Naive B cell (primary cell): ENCODE data around the gene POU2F1. TPM values are rescaled to one million over a fixed set of nuclear protein-coding genes. Genes with fewer than 3 reads are reported as not detected.

ENCODE experiments used
- ATAC-seq, 2 donors: fragments of 150-1000 bp; cut with Tn5 transposase; 2 replicates each; pipeline ENCODE4 v1.10.0; 2021; ENCODE audit warnings: low read depth in 2 of 2, mild to moderate bottlenecking in 2 of 2, moderate library complexity in 2 of 2
- DNase-seq: peaks from one replicate; pipeline ENCODE4 v3.0.0; 2022
- H3K27ac Mint-ChIP-seq, 6 donors: one replicate each; pipeline ENCODE4 v1.8.0; 2020 to 2022; ENCODE audit warnings: mild to moderate bottlenecking in 6 of 6, mixed read lengths in 6 of 6, moderate library complexity in 5 of 6, inconsistent platforms in 2 of 6
- H3K27me3 Mint-ChIP-seq, 3 donors: one replicate each; pipeline ENCODE4 v1.8.0; 2021 to 2022; ENCODE audit warnings: mixed read lengths in 3 of 3, mild to moderate bottlenecking in 1 of 3
- H3K36me3 Mint-ChIP-seq, 2 donors: one replicate each; pipeline ENCODE4 v1.8.0; 2020 to 2022; ENCODE audit warnings: mixed read lengths in 2 of 2, inconsistent platforms in 1 of 2, mild to moderate bottlenecking in 1 of 2
- H3K4me1 Mint-ChIP-seq, 3 donors: one replicate each; pipeline ENCODE4 v1.8.0; 2020 to 2022; ENCODE audit warnings: mixed read lengths in 3 of 3, inconsistent platforms in 1 of 3, mild to moderate bottlenecking in 1 of 3, moderate library complexity in 1 of 3
- H3K4me3 Mint-ChIP-seq, 8 donors: one replicate each; pipeline ENCODE4 v1.8.0; 2020 to 2022; ENCODE audit warnings: mild to moderate bottlenecking in 8 of 8, mixed read lengths in 8 of 8, moderate library complexity in 8 of 8, inconsistent platforms in 2 of 8
- H3K9me3 Mint-ChIP-seq, 7 donors: one replicate each; pipeline ENCODE4 v1.8.0; 2020 to 2022; ENCODE audit warnings: mixed read lengths in 7 of 7, mild to moderate bottlenecking in 5 of 7, inconsistent platforms in 2 of 7, moderate library complexity in 1 of 7
- polyA plus RNA-seq, 6 donors: library from polyadenylated mRNA; unstranded; fragments of 300-500 nt; fragmentation: Illumina TruSeq; gene quantifications; one replicate each; pipeline ENCODE4 v1.2.3, GENCODE V29; 2021; ENCODE audit warnings: low read depth in 6 of 6

POU2F1 gene
- polyA plus RNA-seq, 6 donors from 2014 or later, result 12.2 to 23.6 (median 20.0) TPM

GRCh38 chr1:167345386-167345733 is 124.7 kb downstream of the POU2F1 start:
- Mint-ChIP-seq H3K36me3 (no peaks in the 10 kb centered on the region), H3K4me3 (no peak overlapping the region), H3K9me3 (no peaks in the 10 kb centered on the region), H3K27me3 (no peaks in the 10 kb centered on the region), H3K27ac (peak overlapping the region in 1 of 6 donors; percentile 45), H3K4me1 (peaks cover 22 to 33% (median 29%) of the 10 kb centered on the region in 3 donors)
- DNase-seq, result no peak
- ATAC-seq, result no peak

GRCh38 chr1:167357305-167357704 is 136.6 kb downstream of the POU2F1 start:
- DNase-seq (no peak), ATAC-seq (no peak)
- no peak overlapping the region for H3K27ac Mint-ChIP-seq
- peaks cover 13 to 16% of the 10 kb centered on the region in 2 donors for H3K36me3 Mint-ChIP-seq
- peaks cover 0 to 7% (median 2%) of the 10 kb centered on the region in 7 donors for H3K9me3 Mint-ChIP-seq
- H3K4me3 Mint-ChIP-seq, result no peak overlapping the region
- no peaks in the 10 kb centered on the region for H3K27me3 Mint-ChIP-seq
- H3K4me1 Mint-ChIP-seq, result peaks cover 30 to 38% (median 34%) of the 10 kb centered on the region in 3 donors

GRCh38 chr1:167359295-167359694 is 138.6 kb downstream of the POU2F1 start:
- ATAC-seq (no peak), DNase-seq (no peak)
- Mint-ChIP-seq H3K36me3 (peaks cover 13 to 16% of the 10 kb centered on the region in 2 donors), H3K27ac (no peak overlapping the region), H3K4me3 (peak overlapping the region in 1 of 8 donors; percentile 28), H3K4me1 (peaks cover 35 to 41% (median 38%) of the 10 kb centered on the region in 3 donors), H3K9me3 (peaks cover 0 to 9% (median 2%) of the 10 kb centered on the region in 7 donors), H3K27me3 (no peaks in the 10 kb centered on the region)

- peaks cover 13 to 16% of the 10 kb centered on the region in 2 donors for H3K36me3 Mint-ChIP-seq
- H3K4me1 Mint-ChIP-seq, result peaks cover 30 to 41% (median 36%) of the 10 kb centered on the region in 3 donors
- H3K27me3 Mint-ChIP-seq, result no peaks in the 10 kb centered on the region
- H3K9me3 Mint-ChIP-seq, result peaks cover 0 to 7% (median 0%) of the 10 kb centered on the region in 7 donors
- H3K27ac Mint-ChIP-seq, result peak overlapping the region in 3 of 6 donors; percentile 18 to 42 (median 27)
- DNase-seq, result no peak
- H3K4me3 Mint-ChIP-seq, result no peak overlapping the region
- no peak for ATAC-seq
Observed at GRCh38 chr1:167360120-167360519, 139.4 kb downstream of the POU2F1 start.

GRCh38 chr1:167362638-167363037 is 142.0 kb downstream of the POU2F1 start:
- Mint-ChIP-seq H3K27ac (peak overlapping the region in 2 of 6 donors; percentile 73 to 76), H3K4me1 (peaks cover 28 to 45% (median 32%) of the 10 kb centered on the region in 3 donors), H3K27me3 (no peaks in the 10 kb centered on the region), H3K9me3 (peaks cover 0 to 7% (median 0%) of the 10 kb centered on the region in 7 donors), H3K36me3 (peaks cover 20 to 25% of the 10 kb centered on the region in 2 donors), H3K4me3 (no peak overlapping the region)
- ATAC-seq (no peak), DNase-seq (no peak)

- no peaks in the 10 kb centered on the region for H3K27me3 Mint-ChIP-seq
- DNase-seq (no peak), ATAC-seq (no peak)
- peaks cover 0 to 2% (median 0%) of the 10 kb centered on the region in 7 donors for H3K9me3 Mint-ChIP-seq
- H3K4me3 Mint-ChIP-seq, result no peak overlapping the region
- H3K36me3 Mint-ChIP-seq, result peaks cover 6 to 18% of the 10 kb centered on the region in 2 donors
- peaks cover 25 to 42% (median 30%) of the 10 kb centered on the region in 3 donors for H3K4me1 Mint-ChIP-seq
- H3K27ac Mint-ChIP-seq, result no peak overlapping the region
Observed at GRCh38 chr1:167364826-167365225, 144.1 kb downstream of the POU2F1 start.

GRCh38 chr1:167365360-167365759 is 144.7 kb downstream of the POU2F1 start:
- ATAC-seq (no peak), DNase-seq (no peak)
- Mint-ChIP-seq H3K27ac (no peak overlapping the region), H3K36me3 (peaks cover 6 to 13% of the 10 kb centered on the region in 2 donors), H3K9me3 (peaks cover 0 to 2% (median 0%) of the 10 kb centered on the region in 7 donors), H3K4me3 (no peak overlapping the region), H3K4me1 (peaks cover 20 to 37% (median 25%) of the 10 kb centered on the region in 3 donors), H3K27me3 (no peaks in the 10 kb centered on the region)

GRCh38 chr1:167367705-167368104 is 147.0 kb downstream of the POU2F1 start:
- Mint-ChIP-seq H3K9me3 (peaks cover 0 to 2% (median 0%) of the 10 kb centered on the region in 7 donors), H3K4me1 (peaks cover 4 to 16% (median 8%) of the 10 kb centered on the region in 3 donors), H3K4me3 (no peak overlapping the region), H3K27me3 (no peaks in the 10 kb centered on the region), H3K27ac (peak overlapping the region in 1 of 6 donors; percentile 69), H3K36me3 (peaks cover 6 to 22% of the 10 kb centered on the region in 2 donors)
- DNase-seq, result no peak
- no peak for ATAC-seq

GRCh38 chr1:167369175-167369574 is 148.5 kb downstream of the POU2F1 start:
- H3K9me3 Mint-ChIP-seq, result no peaks in the 10 kb centered on the region
- H3K27me3 Mint-ChIP-seq, result no peaks in the 10 kb centered on the region

GRCh38 chr1:167369933-167370332 is 149.2 kb downstream of the POU2F1 start:
- no peak for ATAC-seq
- no peak overlapping the region for H3K27ac Mint-ChIP-seq
- H3K4me3 Mint-ChIP-seq, result no peak overlapping the region
- no peak for DNase-seq
- no peaks in the 10 kb centered on the region for H3K9me3 Mint-ChIP-seq
- H3K27me3 Mint-ChIP-seq, result no peaks in the 10 kb centered on the region
- H3K4me1 Mint-ChIP-seq, result peaks cover 3 to 19% (median 7%) of the 10 kb centered on the region in 3 donors
- H3K36me3 Mint-ChIP-seq, result peaks cover 6 to 34% of the 10 kb centered on the region in 2 donors

More at GRCh38 chr1:167369175-167369574, 148.5 kb downstream of the POU2F1 start:
- H3K4me3 Mint-ChIP-seq, result no peak overlapping the region
- ATAC-seq, result no peak
- no peak overlapping the region for H3K27ac Mint-ChIP-seq
- no peak for DNase-seq
- peaks cover 6 to 31% of the 10 kb centered on the region in 2 donors for H3K36me3 Mint-ChIP-seq
- peaks cover 3 to 19% (median 7%) of the 10 kb centered on the region in 3 donors for H3K4me1 Mint-ChIP-seq

- Mint-ChIP-seq H3K9me3 (no peaks in the 10 kb centered on the region), H3K27ac (peak overlapping the region in 1 of 6 donors; percentile 70)
Observed at GRCh38 chr1:167371030-167371429, 150.3 kb downstream of the POU2F1 start.

GRCh38 chr1:167373398-167373797 is 152.7 kb downstream of the POU2F1 start:
- H3K36me3 Mint-ChIP-seq, result peaks cover 14 to 41% of the 10 kb centered on the region in 2 donors
- H3K4me1 Mint-ChIP-seq, result peaks cover 0 to 15% (median 3%) of the 10 kb centered on the region in 3 donors
- no peak overlapping the region for H3K4me3 Mint-ChIP-seq
- DNase-seq (no peak), ATAC-seq (no peak)
- H3K27ac Mint-ChIP-seq, result peak overlapping the region in 1 of 6 donors; percentile 29
- H3K27me3 Mint-ChIP-seq, result no peaks in the 10 kb centered on the region
- H3K9me3 Mint-ChIP-seq, result no peaks in the 10 kb centered on the region

More at GRCh38 chr1:167371030-167371429, 150.3 kb downstream of the POU2F1 start:
- no peaks in the 10 kb centered on the region for H3K27me3 Mint-ChIP-seq
- H3K4me3 Mint-ChIP-seq, result no peak overlapping the region
- DNase-seq (no peak), ATAC-seq (no peak)
- H3K4me1 Mint-ChIP-seq, result peaks cover 0 to 19% (median 3%) of the 10 kb centered on the region in 3 donors
- peaks cover 6 to 26% of the 10 kb centered on the region in 2 donors for H3K36me3 Mint-ChIP-seq

- H3K4me1 Mint-ChIP-seq, result peaks cover 0 to 9% (median 3%) of the 10 kb centered on the region in 3 donors
- peaks cover 14 to 40% of the 10 kb centered on the region in 2 donors for H3K36me3 Mint-ChIP-seq
- no peaks in the 10 kb centered on the region for H3K27me3 Mint-ChIP-seq
- no peaks in the 10 kb centered on the region for H3K9me3 Mint-ChIP-seq
- ATAC-seq, result no peak
- H3K27ac Mint-ChIP-seq, result no peak overlapping the region
- DNase-seq, result no peak
- no peak overlapping the region for H3K4me3 Mint-ChIP-seq
Observed at GRCh38 chr1:167373986-167374385, 153.3 kb downstream of the POU2F1 start.

- Mint-ChIP-seq H3K4me3 (no peak overlapping the region), H3K36me3 (peaks cover 14 to 37% of the 10 kb centered on the region in 2 donors), H3K4me1 (peaks cover 0 to 6% (median 3%) of the 10 kb centered on the region in 3 donors), H3K27ac (no peak overlapping the region), H3K27me3 (no peaks in the 10 kb centered on the region), H3K9me3 (no peaks in the 10 kb centered on the region)
- no peak for DNase-seq
- ATAC-seq, result no peak
Observed at GRCh38 chr1:167375949-167376348, 155.3 kb downstream of the POU2F1 start.
